Tibial nerve (tissue), 4 donors: ENCODE results near the gene FAM222B. TPM values are rescaled to one million over a fixed set of nuclear protein-coding genes. Genes with fewer than 3 reads are reported as not detected.

Experiments
- DNase-seq, 2 donors: peaks; one replicate each; pipeline ENCODE4 v3.0.0-alpha.2; 2019; ENCODE audit warnings: low spot score in 2 of 2
- H3K27ac ChIP-seq, 4 donors: fragments of 200-600 bp; sonication (generic) in 3 of 4; one replicate each; pipeline ENCODE4 v1.5.1; 2017 to 2019; ENCODE audit warnings: mild to moderate bottlenecking in 1 of 4
- H3K27me3 ChIP-seq, 2 donors: fragments of 200-600 bp; sonication (generic) in 1 of 2; one replicate each; pipeline versions ENCODE4 v1.5.1 to v1.6.0; 2017 to 2019
- H3K36me3 ChIP-seq, 3 donors: fragments of 200-600 bp; sonication (generic); one replicate each; pipeline ENCODE4 v1.5.1; 2018 to 2019
- H3K4me1 ChIP-seq, 4 donors: fragments of 200-600 bp; sonication (generic) in 3 of 4; one replicate each; pipeline ENCODE4 v1.5.1; 2017 to 2019
- H3K4me3 ChIP-seq, 4 donors: fragments of 200-600 bp; sonication (generic) in 3 of 4; one replicate each; pipeline ENCODE4 v1.5.1; 2017 to 2019; ENCODE audit warnings: mild to moderate bottlenecking in 1 of 4, moderate library complexity in 1 of 4
- H3K9me3 ChIP-seq, 4 donors: fragments of 200-600 bp; sonication (generic) in 3 of 4; one replicate each; pipeline ENCODE4 v1.5.1; 2017 to 2019
- CTCF ChIP-seq, 5 experiments: fragments of 200-600 bp in 3 of 5; fragments of 450-650 bp in 2 of 5; sonication (generic) in 3 of 5; IDR thresholded peaks; one replicate each; pipeline ENCODE4 v1.5.1; 2016 to 2019; ENCODE audit warnings: antibody characterized with exemption in 5 of 5, mild to moderate bottlenecking in 3 of 5, moderate library complexity in 2 of 5
- EP300 ChIP-seq, 2 donors: sonication (generic); formaldehyde crosslinking; IDR thresholded peaks; one replicate each; pipeline ENCODE4 v1.6.1; 2017; ENCODE audit warnings: antibody characterized with exemption in 2 of 2, mild to moderate bottlenecking in 1 of 2
- POLR2A ChIP-seq, 2 donors: fragments of 450-650 bp; IDR thresholded peaks; one replicate each; pipeline ENCODE4 v1.6.1; 2017; ENCODE audit warnings: antibody characterized with exemption in 2 of 2, mild to moderate bottlenecking in 2 of 2, moderate library complexity in 2 of 2
- WGBS, 2 donors: methylation state at CpG; one replicate each; pipeline ENCODE4 v1.1.5; 2018; 5-methylcytosine and 5-hydroxymethylcytosine counted together
- total RNA-seq, 4 donors: library from RNA; depleted of rRNA; stranded (reverse); fragments of >200 nt; gene quantifications; one replicate each; pipeline ENCODE4 v1.1.0, GENCODE V29; 2016

Gene FAM222B
- total RNA-seq, 4 donors from 2014 or later, result 6.1 to 17.1 (median 11.4) TPM

DNA sequence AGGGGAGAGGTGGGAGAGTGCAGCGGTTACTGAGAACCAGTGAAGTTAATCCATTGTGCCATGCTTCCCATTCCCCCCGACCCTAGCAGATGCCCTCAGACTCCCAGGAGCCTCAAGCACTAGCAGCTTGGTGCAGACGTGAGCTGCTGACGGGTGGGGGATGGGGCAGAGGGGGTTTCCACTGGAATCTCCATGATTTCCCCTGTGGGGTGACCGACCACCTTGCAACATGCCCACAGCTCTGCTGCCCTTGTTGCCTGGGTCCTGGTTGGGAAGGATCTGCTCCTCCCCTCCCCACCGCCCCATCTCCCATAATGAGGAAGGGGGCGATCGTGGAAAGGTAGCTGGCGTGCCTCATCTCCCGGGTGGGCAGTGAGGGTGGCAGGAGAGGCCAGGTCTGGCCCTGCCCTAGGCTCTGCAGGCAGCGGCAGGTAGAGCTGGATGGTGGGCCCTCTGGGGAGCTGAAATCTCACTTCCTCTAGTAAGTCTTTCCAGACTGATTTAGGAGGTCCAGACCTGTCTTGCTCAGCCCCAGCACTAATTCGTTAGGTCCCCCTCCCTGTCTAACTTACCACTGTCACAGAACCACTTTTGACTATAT, 45.4 kb upstream of the FAM222B start:
- Histone ChIP-seq H3K4me1 (peaks cover 0 to 46% (median 17%) of the 10 kb centered on the region in 4 donors), H3K9me3 (no peaks in the 10 kb centered on the region), H3K4me3 (no peak overlapping the region), H3K27me3 (no peaks in the 10 kb centered on the region), H3K27ac (no peak overlapping the region), H3K36me3 (peaks cover 2 to 74% (median 10%) of the 10 kb centered on the region in 3 donors)
- no peak for DNase-seq
- WGBS, 2 donors, result 80 to 83% methylated on average over 12 of the region's 12 CpGs
- TF ChIP-seq CTCF (IDR thresholded peaks at IDR 0.05) (no peak), POLR2A (IDR thresholded peaks at IDR 0.05) (no peak)

DNA sequence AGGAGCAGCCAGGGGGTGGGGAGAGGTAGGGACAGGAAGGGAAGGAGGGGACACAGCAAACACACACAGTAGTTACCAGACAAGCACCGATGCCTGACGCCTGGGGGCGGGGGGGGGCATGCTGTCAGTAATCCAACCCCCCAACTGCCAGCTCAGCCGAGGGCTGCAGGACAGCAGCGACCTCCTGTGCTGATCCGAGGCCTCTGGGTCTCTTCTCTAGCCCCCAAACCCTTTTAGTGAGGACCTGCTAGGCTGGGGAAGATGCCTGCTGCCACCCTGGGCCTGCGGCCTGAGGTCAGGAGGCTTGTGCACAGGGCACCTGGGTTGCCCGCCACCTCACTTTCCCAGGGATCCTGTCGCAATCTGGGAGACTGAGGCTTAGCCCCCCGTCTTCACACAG, 43.4 kb upstream of the FAM222B start:
- DNase-seq, result no peak
- H3K4me1 ChIP-seq, result peaks cover 0 to 25% (median 12%) of the 10 kb centered on the region in 4 donors
- no peak overlapping the region for H3K27ac ChIP-seq
- H3K4me3 ChIP-seq, result no peak overlapping the region
- TF ChIP-seq CTCF (IDR thresholded peaks at IDR 0.05) (no peak), EP300 (IDR thresholded peaks at IDR 0.05) (no peak), POLR2A (IDR thresholded peaks at IDR 0.05) (no peak)
- 79 to 84% methylated on average over 8 to 10 of the region's 10 CpGs for WGBS, 2 donors
- H3K9me3 ChIP-seq, result no peaks in the 10 kb centered on the region
- H3K27me3 ChIP-seq, result no peaks in the 10 kb centered on the region
- peaks cover 11 to 78% (median 30%) of the 10 kb centered on the region in 3 donors for H3K36me3 ChIP-seq

- no peaks in the 10 kb centered on the region for H3K9me3 ChIP-seq
- no peaks in the 10 kb centered on the region for H3K27me3 ChIP-seq
- H3K27ac ChIP-seq, result no peak overlapping the region
- no peak for DNase-seq
- WGBS, 2 donors, result 89 to 90% methylated on average over 4 of the region's 4 CpGs
- H3K4me1 ChIP-seq, result peaks cover 0 to 19% (median 10%) of the 10 kb centered on the region in 4 donors
- TF ChIP-seq CTCF (IDR thresholded peaks at IDR 0.05), result no peak
- H3K4me3 ChIP-seq, result no peak overlapping the region
- H3K36me3 ChIP-seq, result peaks cover 11 to 83% (median 36%) of the 10 kb centered on the region in 3 donors
Measured at GRCh38 chr17:28885363-28885762, 42.8 kb upstream of the FAM222B start.

GRCh38 chr17:28883967-28884702, 41.5 kb upstream of the FAM222B start:
- DNase-seq, result no peak
- Histone ChIP-seq H3K36me3 (peaks cover 11 to 95% (median 45%) of the 10 kb centered on the region in 3 donors), H3K4me1 (peaks cover 0 to 7% (median 2%) of the 10 kb centered on the region in 4 donors), H3K27me3 (no peaks in the 10 kb centered on the region), H3K9me3 (no peaks in the 10 kb centered on the region), H3K27ac (no peak overlapping the region), H3K4me3 (no peak overlapping the region)
- 81 to 83% methylated on average over 25 to 27 of the region's 27 CpGs for WGBS, 2 donors
- TF ChIP-seq CTCF (IDR thresholded peaks at IDR 0.05) (no peak), EP300 (IDR thresholded peaks at IDR 0.05) (no peak), POLR2A (IDR thresholded peaks at IDR 0.05) (no peak)

- H3K27ac ChIP-seq, result no peak overlapping the region
- peaks cover 11 to 100% (median 50%) of the 10 kb centered on the region in 3 donors for H3K36me3 ChIP-seq
- DNase-seq, result no peak
- H3K9me3 ChIP-seq, result no peaks in the 10 kb centered on the region
- H3K4me1 ChIP-seq, result no peaks in the 10 kb centered on the region
- H3K4me3 ChIP-seq, result no peak overlapping the region
- 92 to 94% methylated on average over 17 to 18 of the region's 18 CpGs for WGBS, 2 donors
- no peaks in the 10 kb centered on the region for H3K27me3 ChIP-seq
- TF ChIP-seq POLR2A (IDR thresholded peaks at IDR 0.05) (no peak), CTCF (IDR thresholded peaks at IDR 0.05) (no peak), EP300 (IDR thresholded peaks at IDR 0.05) (no peak)
Measured at GRCh38 chr17:28882154-28882895, 39.7 kb upstream of the FAM222B start.
